Measurements from ENCODE around the gene SPDYE2.
"Not testable (repeated sequence)": the region's sequence is repeated elsewhere in the genome, so short reads cannot be mapped to it uniquely, and the experiment has no call there.

DNA sequence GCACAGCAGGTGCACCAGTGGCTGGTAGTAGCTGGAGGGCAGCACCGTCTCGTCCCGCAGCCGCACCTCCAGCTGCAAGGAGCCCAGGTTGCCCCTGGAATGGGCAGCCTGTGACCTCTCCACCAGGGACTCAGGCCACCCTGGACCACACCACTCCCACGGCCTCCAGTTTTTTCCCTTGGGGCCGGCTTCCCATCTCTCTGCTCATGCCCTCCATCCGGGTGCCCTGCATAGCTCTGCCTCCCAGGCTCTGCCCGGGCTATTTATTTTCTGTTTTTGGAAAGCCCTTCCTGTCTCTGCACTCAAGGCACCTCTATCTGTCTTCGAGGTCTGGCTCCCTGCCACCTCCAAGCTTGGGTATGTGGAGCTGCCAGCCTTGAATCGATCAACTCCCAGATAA is 45.0 kb downstream of the SPDYE2 start:
- not testable (repeated sequence) for TF ChIP-seq MTF1 (CRISPR knock-in tag; IDR thresholded peaks at IDR 0.05; ENCODE audit: borderline replicate concordance); HCFC1 (IDR thresholded peaks at IDR 0.05; ENCODE audit: low read depth, low read length); POLR2A (conservative IDR thresholded peaks at IDR 0.05); BRD9 (IDR thresholded peaks at IDR 0.05; ENCODE audit: low read depth, partially characterized antibody); CHCHD3 (CRISPR knock-in tag; IDR thresholded peaks at IDR 0.05); FOXA3 (CRISPR knock-in tag; conservative IDR thresholded peaks at IDR 0.05 in 1 of 2, IDR thresholded peaks at IDR 0.05 in 1 of 2); GATAD2A (IDR thresholded peaks at IDR 0.05)
